CD4-positive, alpha-beta T cell treated with Interleukin-15 for 1 hour (primary cell): Measurements from ENCODE around the gene PPCDC.

ENCODE experiments used
- DNase-seq: peaks from one replicate; pipeline ENCODE4 v3.0.0-alpha.2; 2020

PPCDC gene

DNA sequence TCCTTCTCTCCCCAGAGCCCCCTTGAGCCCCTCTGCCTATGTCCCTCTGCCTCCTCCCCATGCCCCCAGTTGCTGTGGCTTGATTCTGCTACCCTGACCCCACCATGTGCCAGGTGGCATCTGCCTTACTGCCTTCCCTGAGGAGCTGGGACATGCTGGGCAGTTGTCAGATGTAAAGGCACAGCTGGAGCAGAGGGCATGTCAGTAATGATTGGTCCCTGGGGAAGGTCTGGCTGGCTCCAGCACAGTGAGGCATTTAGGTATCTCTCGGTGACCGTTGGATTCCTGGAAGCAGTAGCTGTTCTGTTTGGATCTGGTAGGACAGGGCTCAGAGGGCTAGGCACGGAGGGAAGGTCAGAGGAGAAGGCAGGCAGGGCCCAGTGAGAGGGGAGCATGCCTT, 3.5 kb upstream of the PPCDC start:
- no peak for DNase-seq

DNA sequence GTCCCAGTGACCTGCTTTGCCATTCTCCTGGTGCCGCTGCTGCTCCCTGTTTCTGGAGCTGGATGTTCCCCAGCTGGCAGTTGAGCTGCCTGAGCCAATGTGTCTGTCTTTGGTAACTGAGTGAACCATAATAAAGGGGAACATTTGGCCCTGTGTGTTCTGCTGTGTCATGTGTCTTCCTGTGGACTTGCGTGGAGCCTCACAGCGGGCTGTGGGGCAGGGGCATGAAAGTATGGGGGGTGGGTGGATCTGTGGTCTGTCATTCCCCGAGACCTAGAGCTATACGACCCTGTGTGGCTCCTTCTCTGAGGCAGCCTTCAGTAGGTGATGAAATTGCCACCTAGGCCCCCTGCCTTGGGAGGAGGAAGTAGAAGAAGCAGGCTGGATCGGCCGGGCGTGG, 2.0 kb upstream of the PPCDC start:
- DNase-seq, result no peak

DNA sequence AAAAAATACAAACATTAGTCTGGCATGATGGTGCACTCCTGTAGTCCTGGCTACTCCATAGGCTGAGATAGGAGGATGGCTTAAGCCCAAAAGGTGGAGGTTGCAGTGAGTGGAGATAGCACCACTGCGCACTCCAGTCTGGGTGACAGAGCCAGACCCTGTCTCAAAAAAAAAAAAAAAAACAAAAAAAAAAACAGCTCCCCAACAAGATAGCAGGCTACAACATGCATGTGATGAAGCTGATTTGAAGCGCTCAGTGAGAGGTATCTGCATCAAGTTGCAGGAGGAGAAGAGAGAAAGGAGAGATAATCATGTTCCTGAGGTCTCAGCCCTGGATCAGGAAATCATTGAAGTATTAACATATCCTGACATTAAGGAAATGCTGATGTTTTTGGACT, 608 bp upstream of the PPCDC start:
- DNase-seq, result no peak

DNA sequence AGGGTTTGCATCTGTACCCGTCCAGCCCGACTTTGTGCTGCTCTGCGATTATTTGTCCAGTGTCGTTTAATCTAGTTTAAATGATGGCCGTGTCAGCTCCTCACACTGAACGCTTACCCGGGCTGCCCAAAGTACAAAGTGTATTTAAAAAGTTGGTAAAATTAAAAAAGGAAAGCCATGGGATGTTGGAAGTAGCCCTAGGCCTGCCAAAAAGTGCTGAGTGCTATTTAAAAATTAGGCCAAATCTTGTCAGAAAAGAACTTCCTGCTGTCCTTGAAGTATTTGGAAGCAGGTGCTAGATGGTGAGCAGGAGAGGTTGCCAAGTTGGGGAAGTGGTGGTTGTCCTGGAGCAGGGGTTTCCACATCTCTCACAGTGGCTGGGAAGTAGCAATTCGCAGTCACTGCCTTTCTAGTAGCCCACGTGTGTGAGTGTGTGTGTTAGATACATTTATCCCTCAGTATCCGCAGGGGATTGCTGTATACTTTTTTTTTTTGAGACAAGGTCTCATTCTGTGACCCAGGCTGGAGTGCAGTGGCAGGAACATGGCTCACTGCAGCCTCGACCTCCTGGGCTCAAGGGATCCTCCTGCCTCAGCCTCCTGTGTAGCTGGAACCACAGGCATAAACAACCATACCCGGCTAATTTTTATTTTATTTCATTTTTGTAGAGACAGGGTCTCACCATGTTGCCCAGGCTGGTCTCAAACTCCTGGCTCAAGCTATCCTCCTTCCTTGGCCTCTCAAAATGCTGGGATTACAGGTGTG, 664 bp downstream of the PPCDC start:
- DNase-seq, result peak; percentile 24

DNA sequence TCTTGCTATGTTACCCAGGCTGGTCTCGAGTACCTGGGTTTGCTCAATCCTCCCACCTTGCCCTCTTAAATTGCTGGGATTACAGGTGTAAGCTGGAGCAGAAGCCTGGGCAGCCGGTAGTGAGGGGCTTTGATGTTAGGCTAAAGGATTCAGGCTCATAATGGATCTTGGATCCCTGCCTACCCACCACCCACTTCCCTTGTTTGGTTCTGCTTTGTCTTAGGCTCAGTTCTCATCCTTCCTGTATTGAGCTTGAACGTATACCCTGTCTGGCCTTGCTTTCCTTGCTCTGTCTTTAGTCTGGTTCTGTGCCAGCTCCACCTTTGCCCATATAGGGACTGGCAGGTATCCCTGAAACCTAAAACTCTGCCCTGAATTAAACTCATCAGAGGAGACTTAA, 1.7 kb downstream of the PPCDC start:
- DNase-seq, result no peak

DNA sequence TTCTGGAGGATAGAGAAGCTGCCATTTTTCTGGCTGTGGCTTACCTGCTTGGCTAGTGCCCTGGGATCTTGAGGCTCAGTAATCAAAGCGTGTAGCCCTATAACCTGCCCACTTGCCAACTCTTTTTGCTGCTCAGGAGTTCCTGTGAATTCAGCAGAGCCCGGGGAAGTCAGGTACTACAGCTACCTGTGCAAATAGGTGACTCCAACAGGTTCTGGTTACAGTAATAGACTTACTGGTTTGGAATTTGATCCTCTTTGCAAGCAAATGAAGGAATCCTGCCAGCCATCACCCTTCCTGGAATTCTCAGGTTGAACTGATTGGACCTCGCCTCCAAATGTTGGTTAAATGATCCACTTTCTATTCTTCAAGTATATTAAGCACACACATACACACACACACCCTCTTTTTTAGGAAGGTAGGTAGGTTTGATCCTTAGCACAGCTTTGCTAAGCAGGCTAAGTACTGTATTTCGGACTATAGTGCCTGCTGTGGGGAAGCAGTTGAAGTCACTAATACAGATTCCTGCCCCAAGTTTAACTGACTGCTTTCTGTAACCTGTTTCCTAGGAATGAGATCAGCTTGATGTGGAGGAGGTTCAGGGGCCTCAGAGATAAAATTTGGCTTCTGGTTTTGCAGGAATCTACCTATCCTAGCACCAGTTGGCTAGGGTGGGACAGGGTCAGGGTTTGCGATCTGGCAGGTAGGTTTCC, 2.3 kb downstream of the PPCDC start:
- no peak for DNase-seq

DNA sequence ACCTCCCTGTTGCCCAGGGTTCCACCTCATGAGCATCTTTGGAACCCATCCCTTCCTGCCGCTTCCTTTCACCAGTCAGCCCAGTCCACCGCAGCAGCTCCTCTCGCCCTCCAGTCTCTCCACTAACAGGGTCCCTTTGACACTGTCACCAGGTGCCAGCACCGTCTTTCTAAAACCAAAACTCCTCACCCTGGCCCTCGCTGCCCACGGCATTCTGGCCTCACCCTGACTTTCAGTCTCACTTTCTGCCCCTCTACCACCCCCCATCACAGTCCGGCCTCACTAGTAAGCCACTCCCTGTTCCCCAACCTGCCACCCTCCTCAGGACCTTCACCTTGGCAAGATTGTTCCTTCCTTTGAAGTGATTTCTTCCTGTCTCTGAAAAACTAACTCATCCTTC, 4.2 kb downstream of the PPCDC start:
- no peak for DNase-seq

DNA sequence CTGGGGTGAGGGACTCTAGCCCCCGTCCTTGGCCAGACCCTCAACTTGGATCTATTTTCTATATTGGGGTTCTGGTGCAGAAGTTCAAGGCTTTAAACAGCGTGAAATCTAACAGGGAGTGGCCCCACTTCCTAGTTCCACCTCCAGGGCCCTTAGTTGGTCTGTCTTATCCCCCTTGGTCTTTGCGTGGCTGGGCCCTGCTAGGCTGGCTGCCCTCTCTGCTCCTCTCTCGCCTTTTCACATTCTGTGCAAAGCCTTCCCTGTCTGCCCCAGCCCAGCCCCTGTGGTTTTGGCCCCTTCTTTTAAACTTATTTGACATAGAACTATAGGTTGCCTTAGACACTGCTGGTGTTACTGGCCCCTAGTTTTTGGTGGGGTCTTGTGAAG, 5.6 kb downstream of the PPCDC start:
- DNase-seq, result no peak

DNA sequence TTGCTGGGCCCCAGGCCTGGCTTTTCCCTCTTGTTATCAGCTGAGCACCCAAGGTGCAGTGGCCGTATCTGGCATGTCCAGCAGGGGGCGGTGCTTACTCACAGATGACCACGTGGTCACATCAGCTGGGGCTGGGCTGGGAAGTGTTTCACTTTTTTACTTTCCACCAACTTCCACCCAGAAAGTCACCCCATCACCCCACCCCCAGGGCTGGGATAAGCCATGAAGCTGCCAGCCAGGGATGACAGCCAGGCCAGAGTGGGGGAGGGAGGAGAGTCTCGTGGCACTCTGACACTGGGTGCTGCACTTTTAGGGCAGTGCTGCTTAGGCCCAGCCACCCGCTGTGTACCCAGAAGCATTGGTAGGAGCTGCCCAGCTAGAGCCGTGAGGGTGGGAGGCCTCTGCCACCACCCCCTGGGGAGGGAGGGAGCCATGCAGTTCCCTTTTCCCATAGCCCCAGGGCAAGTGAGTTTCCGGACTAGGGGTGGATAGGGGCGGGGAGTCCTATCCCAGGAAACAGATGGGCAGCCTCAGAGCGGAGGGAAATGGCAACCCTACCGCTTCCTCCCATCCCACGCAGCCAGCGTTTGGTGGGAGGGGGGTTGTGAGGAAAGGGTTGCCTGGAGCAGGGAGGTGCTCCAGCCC, 6.1 kb downstream of the PPCDC start:
- DNase-seq, result peak; percentile 84

DNA sequence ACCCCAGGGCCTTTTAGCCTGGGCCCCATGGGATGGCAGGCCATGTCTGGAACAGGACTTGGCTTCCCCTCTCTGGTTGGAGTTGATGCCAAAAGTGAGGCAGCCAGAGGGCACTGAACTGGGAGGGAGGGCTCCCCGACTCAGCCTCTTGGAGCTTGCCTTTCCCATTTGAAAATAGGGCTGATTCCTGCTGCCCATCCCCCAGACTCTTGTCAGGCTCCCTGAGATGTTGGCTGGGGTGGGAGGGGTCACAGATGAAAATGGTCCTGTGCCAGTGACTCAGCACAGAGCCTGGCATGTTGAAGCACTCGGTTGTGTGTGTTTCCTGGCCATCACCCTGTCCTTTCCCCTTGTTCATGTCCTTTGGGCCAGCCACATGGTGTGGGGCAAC, 6.6 kb downstream of the PPCDC start:
- peak; percentile 34 for DNase-seq

DNA sequence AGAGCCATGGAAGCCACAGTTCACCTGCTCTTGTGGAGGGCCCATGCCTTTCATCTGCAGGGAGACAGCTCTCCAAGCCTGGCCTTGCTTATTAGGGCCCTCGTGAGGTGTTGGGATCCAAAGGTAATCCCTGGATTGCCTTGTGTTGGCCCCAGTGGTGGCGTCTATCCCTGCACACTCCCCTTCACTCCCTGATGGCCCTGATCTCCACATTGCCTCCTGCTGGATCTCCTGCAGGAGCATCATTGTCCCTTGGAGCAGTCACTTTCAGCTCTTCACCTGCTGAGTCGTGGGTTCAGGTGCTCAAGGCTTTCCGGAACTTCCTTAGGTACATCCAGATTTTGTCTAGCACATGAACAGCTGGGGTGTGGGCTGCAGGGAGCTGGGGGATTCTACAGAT, 7.0 kb downstream of the PPCDC start:
- no peak for DNase-seq

DNA sequence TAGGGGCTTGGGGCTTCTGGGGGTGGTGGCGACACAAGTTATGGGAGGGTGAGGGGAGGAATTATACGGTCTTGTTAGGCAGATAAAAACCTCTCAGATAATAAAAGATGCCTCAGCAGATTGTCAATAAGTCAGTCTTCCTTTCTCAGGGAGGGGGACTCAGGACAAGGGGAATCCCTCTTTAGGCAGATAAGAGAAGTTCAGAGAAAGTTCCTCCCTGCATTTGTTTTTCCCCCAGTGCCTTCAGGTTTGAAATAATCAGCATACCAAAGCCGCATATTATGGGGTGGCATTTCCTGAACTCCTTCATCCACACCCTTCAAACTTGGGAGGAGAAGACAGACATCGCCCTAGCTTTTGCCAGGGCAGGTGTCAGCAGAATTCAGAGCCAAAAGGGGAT, 8.5 kb downstream of the PPCDC start:
- DNase-seq, result no peak

DNA sequence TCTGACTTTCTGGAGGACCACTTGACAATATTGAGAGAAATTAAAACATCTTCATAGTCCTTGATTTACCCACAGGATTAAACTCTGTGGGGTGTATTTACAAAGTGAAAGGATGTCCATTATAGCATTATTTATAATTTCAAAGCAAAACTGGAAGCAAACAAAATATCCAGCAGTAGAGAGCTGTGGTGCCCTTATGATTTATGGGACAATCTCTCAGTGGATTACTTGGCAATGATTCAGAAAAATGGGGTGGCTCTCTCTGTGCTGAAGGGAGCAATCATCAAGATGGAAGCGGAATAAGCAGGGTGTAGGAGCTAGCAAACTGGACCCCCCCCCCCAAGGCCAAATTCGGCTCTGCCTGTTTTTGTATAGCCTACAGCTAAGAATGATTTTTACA, 9.0 kb downstream of the PPCDC start:
- no peak for DNase-seq

DNA sequence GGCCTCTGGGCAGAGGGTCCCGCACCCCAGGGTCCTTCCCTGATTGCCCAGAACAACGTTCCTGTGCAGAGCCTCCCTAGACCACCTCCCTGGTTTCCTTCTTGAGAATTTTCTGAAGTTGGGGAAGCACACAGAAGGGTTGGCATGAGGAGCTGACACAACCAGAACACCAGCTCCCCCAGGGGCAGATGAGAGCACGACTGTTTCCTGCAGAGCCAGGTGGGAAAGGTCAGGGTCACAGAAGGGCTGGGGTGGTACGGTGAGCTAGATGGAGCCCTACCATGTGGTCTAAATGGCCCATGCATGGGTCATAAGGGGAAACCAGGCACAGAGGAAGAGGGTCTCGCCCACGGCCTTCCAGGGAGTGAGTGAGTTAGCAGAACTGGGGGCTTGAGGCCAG, 10.4 kb downstream of the PPCDC start:
- DNase-seq, result no peak

DNA sequence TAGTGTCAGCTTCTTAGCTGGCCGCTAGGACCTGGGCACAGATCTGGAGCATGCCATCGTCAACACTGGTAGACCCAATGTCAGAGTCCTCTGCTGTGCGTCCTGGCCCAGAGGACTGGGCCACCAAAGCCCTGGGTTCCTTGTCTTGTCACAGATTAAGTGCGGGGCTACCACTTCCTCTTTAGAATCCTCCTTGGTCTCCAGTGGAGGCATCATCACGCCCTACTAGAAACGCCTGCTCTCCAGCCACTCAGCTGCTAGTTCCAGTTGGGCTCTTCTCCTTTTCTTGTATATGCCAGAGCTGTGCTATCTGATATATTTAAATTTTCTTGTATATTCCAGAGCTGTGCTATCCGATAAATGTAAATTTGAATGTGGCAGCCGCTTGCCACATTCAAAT, 11.2 kb downstream of the PPCDC start:
- peak; percentile 62 for DNase-seq

DNA sequence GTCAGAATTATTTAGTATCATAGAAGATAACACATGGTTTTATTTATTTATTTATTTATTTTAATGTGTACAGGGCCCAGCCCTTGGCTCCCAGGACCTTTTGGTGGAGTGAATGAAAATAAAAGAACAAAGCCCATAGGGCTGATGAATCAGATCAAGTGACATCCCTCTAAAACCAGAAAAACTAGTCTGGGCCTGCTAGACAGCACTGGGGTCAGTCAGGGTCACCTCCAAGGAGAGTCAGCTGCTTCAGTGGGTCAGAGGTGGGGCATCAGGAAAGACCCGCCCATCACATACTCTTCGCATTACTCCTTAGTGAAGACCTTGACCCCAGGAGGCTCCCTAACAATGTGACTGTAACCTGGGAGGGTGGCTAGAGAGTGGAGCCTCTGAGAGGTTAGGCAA, 12.8 kb downstream of the PPCDC start:
- no peak for DNase-seq

DNA sequence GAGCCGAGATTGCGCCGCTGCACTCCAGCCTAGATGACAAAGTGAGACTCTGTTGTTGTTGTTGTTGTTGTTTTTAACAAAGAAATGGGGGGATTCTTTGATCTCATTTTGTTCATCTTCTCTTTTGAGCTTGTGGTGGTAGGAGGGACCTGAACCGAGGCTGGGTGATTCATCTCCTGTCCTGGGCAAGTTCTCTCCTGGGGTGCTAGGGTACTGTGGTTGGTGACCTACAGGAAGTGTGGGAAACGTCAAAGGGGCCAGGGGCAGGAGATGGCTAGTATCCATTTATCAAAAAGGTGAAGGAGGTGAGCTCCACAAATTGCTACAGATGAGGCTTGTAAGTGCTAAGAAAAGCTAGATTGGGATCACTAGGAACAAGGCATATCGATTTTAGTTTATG, 14.3 kb downstream of the PPCDC start:
- DNase-seq, result peak; percentile 45

DNA sequence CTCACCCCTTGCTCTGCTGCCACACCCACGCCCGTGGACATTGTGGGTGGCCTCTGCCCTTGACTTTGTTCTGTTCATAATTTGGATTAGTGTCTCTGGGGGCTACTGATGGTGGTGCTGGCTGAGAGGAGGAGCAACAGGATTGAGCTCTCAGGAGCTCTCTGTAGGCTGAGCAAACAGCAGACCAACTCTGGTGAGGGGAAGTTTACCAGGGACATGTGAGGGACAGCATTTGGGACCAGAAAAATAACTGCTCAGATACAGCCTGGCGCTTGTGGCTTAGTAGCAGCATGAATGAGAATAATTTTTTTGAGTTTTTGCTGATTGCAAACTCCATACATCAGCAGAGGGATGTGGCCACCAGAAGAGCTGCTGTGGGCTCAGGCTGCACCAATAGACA, 14.8 kb downstream of the PPCDC start:
- no peak for DNase-seq

DNA sequence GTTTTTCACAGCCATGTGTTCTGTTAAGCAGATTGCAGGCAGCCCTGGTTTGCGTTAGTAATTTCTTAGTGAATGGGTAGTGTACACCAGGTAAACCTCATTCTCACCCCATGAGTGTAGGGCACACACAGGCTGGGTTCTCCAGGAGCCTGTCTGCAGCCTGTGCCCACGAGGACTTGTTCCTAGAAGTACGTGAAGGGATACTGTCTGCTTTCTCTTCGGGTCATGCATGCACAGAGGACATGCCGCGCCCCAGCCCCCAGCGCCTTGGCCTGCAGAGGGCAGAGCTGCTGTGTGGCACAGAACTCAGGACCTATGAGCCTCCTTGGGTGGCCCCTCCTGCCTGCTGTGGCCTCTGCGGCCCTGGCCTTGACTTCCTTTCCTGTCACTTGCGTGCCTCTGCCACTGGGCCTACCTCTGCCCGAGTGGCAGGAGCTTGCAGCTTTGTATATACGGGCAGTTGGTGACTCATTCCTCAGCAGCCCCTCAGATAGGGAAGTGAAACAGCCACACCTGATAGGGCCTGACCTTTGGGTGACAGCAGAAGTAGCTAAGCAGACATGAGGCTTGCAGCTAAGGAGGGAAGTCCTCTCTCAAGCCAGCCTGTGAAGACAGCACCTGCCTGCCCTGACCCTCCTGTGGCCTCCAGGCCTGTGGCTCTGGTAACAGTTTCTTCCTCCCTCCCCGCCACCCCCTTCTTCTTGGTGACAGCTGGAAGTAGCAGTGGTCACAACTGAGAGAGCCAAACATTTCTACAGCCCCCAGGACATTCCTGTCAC, 19.5 kb downstream of the PPCDC start:
- peak; percentile 94 for DNase-seq

DNA sequence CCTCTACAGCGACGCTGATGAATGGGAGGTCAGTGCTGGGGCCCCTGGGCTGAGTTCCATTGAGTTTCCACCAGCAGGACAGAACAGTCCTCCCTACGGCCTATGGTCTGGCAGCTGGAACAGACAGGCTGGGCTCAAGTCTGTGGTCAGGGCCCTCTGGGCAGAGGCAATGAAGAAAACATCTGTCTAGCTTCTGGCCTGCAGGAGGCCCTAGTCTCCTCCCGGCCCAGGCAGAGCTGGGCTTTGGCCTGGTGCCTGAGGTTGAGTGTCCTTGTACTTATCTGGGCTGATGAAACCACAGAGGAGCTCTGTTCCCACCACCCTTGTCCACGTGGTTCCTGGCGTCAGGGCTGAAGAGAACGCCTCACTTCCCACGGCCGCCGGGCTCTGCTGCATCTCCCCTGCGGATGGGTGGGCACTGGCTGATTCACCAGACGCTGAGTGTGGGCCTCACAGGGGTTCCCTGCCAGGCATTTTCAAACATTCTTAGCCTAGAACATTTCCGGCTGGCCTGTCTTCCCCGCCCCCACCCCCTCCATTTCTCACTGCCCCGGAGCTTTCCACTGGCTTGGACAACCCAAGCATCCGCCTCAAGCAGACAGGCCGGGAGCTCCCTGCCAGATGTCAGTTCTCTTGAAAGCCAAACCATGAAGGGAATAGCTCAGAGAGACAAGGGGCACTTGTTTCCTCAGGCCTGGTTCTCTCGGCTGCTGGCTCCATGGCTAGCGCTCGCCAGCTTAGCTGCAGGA, 20.3 kb downstream of the PPCDC start:
- DNase-seq, result peak; percentile 87

DNA sequence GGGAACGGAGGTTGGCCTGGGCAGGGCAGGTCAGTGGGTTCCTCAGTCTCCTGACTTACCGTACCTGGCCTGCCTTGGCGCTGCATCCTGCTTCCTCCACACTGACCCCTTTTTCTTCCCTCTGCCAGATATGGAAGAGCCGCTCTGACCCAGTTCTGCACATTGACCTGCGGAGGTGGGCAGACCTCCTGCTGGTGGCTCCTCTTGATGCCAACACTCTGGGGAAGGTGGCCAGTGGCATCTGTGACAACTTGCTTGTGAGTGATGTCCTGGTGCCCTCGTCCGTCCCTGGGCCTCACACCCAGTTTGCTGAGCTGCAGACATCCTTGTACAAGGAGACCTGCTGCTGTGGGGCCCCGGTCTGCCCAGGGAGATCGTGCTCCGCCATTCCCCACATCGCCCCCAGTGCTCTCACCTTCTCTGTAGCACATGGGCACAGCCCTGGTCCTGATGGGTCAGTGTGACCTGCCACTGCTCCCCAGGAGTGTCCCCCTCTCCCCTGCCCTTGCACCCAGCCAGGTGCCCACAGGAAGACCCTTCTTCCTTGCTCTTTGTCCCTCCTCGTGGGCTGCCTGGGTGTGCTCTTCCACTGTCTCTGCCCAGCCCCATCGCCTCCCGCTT, 21.0 kb downstream of the PPCDC start:
- DNase-seq, result no peak

DNA sequence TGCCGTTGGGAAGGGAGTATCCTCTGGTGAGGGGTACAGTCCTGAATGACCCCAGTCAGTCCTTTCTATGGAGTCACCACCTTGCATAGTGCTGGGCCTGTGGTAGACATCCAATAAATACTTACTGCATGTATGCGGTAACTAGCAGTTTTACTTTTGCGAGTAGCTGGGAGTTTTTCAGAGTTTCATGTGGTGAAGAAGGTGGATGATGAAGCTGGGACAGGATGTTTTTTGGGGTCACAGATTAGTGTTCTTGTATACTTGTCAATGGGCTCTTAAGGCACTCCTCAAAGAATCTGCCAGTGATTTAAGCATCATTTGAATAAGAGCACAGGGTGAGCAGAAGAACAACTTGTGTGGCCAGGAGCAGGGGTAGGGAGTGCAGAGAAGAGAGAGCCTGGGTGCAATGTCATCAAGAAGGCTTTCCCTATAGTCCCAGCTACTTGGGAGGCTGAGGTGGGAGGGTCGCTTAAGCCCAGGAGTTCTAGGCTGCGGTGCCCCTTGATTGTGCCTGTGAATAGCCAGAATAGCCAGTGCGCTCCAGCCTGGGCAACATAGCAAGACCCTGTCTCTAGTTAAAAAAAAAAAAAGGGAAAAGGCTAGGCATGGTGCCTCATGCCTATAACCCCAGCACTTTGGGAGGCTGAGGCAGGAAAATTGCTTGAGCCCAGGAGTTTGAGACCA, 22.1 kb downstream of the PPCDC start:
- DNase-seq, result no peak
